Activated CD4-positive, alpha-beta T cell treated with anti-CD3 and anti-CD28 coated beads, Interleukin-2, amount 10 ng/mL, durations not matched to agents 7 days and 5 days (primary cell): ENCODE results near the gene C1orf21. TPM values are rescaled to one million over a fixed set of nuclear protein-coding genes. Genes with fewer than 3 reads are reported as not detected.

ENCODE experiments used
- CTCF ChIA-PET: fragments of 350-600 bp; sonication (Branson Sonifier 250); formaldehyde crosslinking; loops from one replicate; lab custom pipeline; 2021; ENCODE audit warnings: antibody characterized with exemption; lab: Charles Lee
- POLR2A ChIA-PET: fragments of 350-600 bp; sonication (Branson Sonifier 250); formaldehyde crosslinking; loops from one replicate; lab custom pipeline; 2021; ENCODE audit warnings: antibody characterized with exemption; lab: Charles Lee
- DNase-seq: peaks from one replicate; pipeline ENCODE4 v3.0.0-alpha.2; 2020
- H3K27ac Mint-ChIP-seq: one replicate; pipeline ENCODE4 v1.8.0; 2021; ENCODE audit warnings: mild to moderate bottlenecking, moderate library complexity, mixed read lengths
- H3K27me3 Mint-ChIP-seq: one replicate; pipeline ENCODE4 v1.8.0; 2021; ENCODE audit warnings: mixed read lengths
- H3K36me3 Mint-ChIP-seq: one replicate; pipeline ENCODE4 v1.8.0; 2021; ENCODE audit warnings: low read depth, mixed read lengths
- H3K4me1 Mint-ChIP-seq: one replicate; pipeline ENCODE4 v1.8.0; 2021; ENCODE audit warnings: mixed read lengths
- H3K4me3 Mint-ChIP-seq: one replicate; pipeline ENCODE4 v1.8.0; 2021; ENCODE audit warnings: mild to moderate bottlenecking, moderate library complexity, mixed read lengths
- H3K9me3 Mint-ChIP-seq: one replicate; pipeline ENCODE4 v1.8.0; 2021; ENCODE audit warnings: mixed read lengths
- total RNA-seq, 2 experiments: library from RNA; stranded (reverse); gene quantifications; one replicate each; pipeline ENCODE4 v1.2.3, GENCODE V29; 2021

Gene C1orf21
- total RNA-seq, 2 experiments from 2014 or later = 7.4 to 8.1 TPM

- no peak for DNase-seq
- POLR2A ChIA-PET = no interaction called here
- H3K27me3 Mint-ChIP-seq = peaks cover 70% of the 10 kb centered on the region
- CTCF ChIA-PET = interaction anchor here (0.6 kb wide), 1 partner anchor 11 kb away, joined by 5 read pairs; no protein-coding TSS in a partner anchor
- H3K36me3 Mint-ChIP-seq = peaks cover 2% of the 10 kb centered on the region
- H3K9me3 Mint-ChIP-seq = no peaks in the 10 kb centered on the region
- no peak overlapping the region for H3K27ac Mint-ChIP-seq
- peaks cover 17% of the 10 kb centered on the region for H3K4me1 Mint-ChIP-seq
- no peak overlapping the region for H3K4me3 Mint-ChIP-seq
These were observed 2.1 kb downstream of the C1orf21 start for GRCh38 chr1:184388971-184389370.

DNA sequence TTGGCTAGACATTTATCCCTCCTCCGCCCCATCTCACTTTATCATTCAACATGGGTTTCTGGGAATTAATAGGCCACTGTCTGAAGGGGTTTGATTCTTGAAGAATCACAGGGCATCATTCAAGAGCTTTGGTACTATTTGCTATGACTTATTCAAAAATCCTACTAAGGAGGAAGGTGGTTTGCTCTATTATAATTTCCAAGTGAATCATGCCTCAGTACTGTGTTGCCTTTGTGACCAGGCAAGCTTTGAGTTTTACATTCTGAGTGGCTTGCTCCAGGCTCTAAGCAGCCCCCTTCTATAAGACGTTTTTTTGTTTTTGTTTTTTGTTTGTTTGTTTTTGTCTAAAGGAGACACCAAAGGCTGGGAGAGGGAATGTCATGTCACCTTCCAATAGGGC is 2.6 kb downstream of the C1orf21 start:
- H3K27ac Mint-ChIP-seq = no peak overlapping the region
- POLR2A ChIA-PET = no interaction called here
- DNase-seq = no peak
- no peak overlapping the region for H3K4me3 Mint-ChIP-seq
- H3K4me1 Mint-ChIP-seq = peaks cover 17% of the 10 kb centered on the region
- H3K36me3 Mint-ChIP-seq = peaks cover 2% of the 10 kb centered on the region
- CTCF ChIA-PET = interaction anchor here (0.7 kb wide), 1 partner anchor 13 kb away, joined by 4 read pairs; no protein-coding TSS in a partner anchor
- H3K9me3 Mint-ChIP-seq = no peaks in the 10 kb centered on the region
- H3K27me3 Mint-ChIP-seq = peaks cover 67% of the 10 kb centered on the region

DNA sequence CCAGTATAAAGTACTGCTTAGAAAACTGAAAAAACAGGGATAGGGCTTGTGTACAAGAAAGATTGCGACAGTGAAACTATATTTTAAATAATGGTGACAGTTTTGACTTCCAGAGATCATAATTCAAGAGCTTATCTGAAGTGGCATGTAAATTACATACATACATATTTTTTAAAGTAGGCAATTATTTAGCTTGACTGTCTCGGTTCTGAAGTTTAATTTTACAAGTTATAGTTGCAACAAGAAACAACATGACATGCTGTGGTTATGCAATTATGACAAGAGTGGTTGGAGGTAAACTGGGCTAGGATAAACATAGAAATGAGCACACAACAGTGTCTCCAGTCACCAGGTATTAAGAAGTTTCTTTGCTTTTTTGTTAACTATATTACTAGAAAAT is 4.1 kb downstream of the C1orf21 start:
- no peak for DNase-seq
- Mint-ChIP-seq H3K27ac (no peak overlapping the region), H3K36me3 (no peaks in the 10 kb centered on the region), H3K4me3 (no peak overlapping the region), H3K4me1 (peaks cover 16% of the 10 kb centered on the region), H3K9me3 (no peaks in the 10 kb centered on the region), H3K27me3 (peaks cover 56% of the 10 kb centered on the region)
- CTCF ChIA-PET = no interaction called here
- POLR2A ChIA-PET = no interaction called here

DNA sequence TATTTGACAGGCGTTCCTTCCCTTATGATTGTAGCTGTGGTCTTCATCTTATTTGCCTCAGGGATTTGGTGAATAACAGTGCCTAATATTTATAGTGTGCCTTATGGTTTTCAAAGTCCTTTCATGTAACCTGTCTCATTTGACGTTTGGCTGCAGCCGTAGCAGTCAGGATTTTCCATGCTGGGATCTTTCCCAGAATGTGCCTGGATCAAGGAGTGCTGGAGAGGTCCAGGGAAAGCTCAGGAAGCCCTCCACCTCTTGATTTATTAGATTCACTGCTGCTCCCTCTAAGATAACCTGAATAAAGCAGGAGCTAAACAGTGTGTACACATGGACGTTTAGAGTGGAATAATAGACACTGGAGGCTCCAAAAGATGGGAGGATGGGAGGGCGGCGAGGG is 5.2 kb downstream of the C1orf21 start:
- Mint-ChIP-seq H3K27ac (no peak overlapping the region), H3K9me3 (no peaks in the 10 kb centered on the region), H3K4me1 (peaks cover 13% of the 10 kb centered on the region), H3K36me3 (no peaks in the 10 kb centered on the region), H3K27me3 (peaks cover 62% of the 10 kb centered on the region), H3K4me3 (no peak overlapping the region)
- ChIA-PET CTCF (no interaction called here), POLR2A (no interaction called here)
- DNase-seq = no peak

DNA sequence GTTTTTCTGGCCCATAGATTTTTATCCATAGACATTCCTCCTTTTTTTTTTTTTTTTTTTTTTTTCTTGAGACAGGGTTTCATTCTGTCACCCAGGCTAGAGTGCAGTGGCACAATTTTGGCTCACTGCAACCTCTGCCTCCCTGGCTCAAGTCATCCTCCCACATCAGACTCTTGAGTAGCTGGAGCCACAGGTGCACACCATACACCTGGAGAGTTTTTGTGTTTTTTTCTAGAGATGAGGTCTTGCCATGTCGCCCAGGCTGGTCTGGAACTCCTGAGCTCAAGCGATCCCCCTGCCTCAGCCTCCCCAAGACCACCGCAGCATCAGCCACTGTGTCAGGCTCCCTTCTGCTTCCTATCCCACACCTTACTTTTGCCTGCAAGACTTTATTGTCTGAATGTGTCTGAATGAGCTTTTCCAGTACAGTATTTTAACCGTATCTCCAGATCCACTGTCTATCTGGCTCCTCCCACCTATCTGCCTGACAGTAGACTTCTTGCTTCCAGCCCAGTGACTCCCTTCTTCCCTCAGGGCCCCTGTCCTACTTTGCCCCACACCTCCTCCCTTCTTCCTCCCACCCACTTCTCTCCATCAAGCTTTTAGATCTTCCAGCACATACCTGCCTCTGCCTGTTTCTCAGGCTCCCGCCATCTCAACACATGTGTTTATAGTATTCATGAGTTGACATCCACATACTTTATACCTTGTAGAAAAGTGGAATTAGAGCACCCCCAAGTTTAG is 6.1 kb downstream of the C1orf21 start:
- ChIA-PET CTCF (interaction anchor here (1.0 kb wide), 1 partner anchor 9 kb away, joined by 3 read pairs; no protein-coding TSS in a partner anchor), POLR2A (no interaction called here)
- Mint-ChIP-seq H3K27me3 (peaks cover 58% of the 10 kb centered on the region), H3K36me3 (no peaks in the 10 kb centered on the region), H3K4me1 (peaks cover 9% of the 10 kb centered on the region), H3K4me3 (no peak overlapping the region), H3K9me3 (no peaks in the 10 kb centered on the region), H3K27ac (no peak overlapping the region)
- no peak for DNase-seq

DNA sequence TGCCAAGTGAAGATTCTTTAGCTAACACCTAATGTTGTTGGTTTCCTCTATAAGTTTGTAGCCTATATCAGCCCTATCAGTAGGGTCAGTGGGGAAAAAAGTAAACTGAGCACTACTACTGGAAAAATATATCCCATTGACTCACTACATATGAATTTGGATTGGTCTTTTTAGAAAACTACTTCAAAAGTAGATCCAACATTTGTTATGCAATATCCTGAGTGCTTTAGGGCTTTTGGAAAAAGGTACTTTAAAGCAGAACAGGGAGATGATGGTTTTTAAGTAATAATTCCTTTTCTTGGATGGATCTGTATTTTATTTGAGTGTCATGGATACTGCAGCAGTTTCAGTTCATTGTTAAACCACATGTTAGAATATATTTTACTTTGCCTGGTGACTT is 7.1 kb downstream of the C1orf21 start:
- H3K36me3 Mint-ChIP-seq = no peaks in the 10 kb centered on the region
- POLR2A ChIA-PET = no interaction called here
- H3K4me3 Mint-ChIP-seq = no peak overlapping the region
- CTCF ChIA-PET = no interaction called here
- no peak for DNase-seq
- H3K27me3 Mint-ChIP-seq = peaks cover 47% of the 10 kb centered on the region
- H3K4me1 Mint-ChIP-seq = no peaks in the 10 kb centered on the region
- no peak overlapping the region for H3K27ac Mint-ChIP-seq
- H3K9me3 Mint-ChIP-seq = no peaks in the 10 kb centered on the region

DNA sequence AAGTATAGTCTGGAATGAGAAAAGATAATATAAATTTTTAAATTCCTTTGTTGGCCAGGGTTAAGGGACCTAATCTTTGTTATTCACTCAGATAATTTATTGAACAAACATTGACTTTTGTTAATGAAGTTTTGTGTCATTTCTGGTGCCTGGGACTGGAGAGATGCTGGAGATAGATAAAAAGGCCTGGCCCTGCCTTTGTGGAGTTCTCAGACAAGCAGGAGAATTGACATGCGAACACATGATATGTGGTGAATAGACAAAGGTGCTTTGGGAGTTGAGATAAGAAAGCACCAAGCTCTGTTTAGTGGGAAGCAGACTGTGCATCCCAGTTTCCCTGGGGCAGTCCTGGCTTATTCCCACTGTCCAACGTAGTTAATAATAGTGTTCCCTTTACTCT is 8.5 kb downstream of the C1orf21 start:
- DNase-seq = no peak
- Mint-ChIP-seq H3K36me3 (no peaks in the 10 kb centered on the region), H3K9me3 (no peaks in the 10 kb centered on the region), H3K4me1 (no peaks in the 10 kb centered on the region), H3K27ac (no peak overlapping the region), H3K27me3 (peaks cover 36% of the 10 kb centered on the region), H3K4me3 (no peak overlapping the region)
- ChIA-PET CTCF (no interaction called here), POLR2A (no interaction called here)

- Mint-ChIP-seq H3K27ac (no peak overlapping the region), H3K4me1 (no peaks in the 10 kb centered on the region), H3K36me3 (no peaks in the 10 kb centered on the region), H3K4me3 (no peak overlapping the region), H3K27me3 (peaks cover 33% of the 10 kb centered on the region), H3K9me3 (no peaks in the 10 kb centered on the region)
- ChIA-PET POLR2A (no interaction called here), CTCF (no interaction called here)
- no peak for DNase-seq
These were observed 9.2 kb downstream of the C1orf21 start for GRCh38 chr1:184395937-184396480.

DNA sequence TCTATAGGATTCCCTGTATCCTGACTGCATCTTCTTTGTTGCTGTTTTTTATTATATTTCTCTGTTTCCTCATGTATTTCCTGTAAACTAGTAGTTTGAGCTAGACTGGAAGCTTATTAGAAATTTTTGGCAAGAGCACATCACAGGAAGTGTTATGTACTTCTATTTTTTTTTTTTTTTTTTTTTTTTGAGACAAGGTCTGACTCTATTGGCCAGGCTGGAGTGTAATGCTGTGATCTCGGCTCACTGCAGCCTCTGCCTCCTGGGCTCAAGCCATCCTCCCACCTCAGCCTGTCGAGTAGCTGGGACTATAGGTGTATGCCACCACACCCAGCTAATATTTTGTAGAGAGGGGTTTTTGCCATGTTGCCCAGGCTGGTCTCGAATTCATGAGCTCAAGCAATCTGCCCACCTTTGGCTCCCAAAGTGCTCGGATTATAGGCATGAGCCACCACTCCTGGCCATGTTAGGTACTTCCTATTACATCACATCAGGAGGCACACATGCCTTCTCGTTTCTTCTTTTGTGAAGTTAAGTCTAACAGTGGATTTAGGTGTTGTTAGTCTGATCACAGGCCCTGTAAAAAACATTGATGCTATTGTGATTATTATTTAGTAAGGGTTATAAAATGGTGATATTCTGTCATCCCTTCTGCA is 12.5 kb downstream of the C1orf21 start:
- no peak for DNase-seq
- H3K27me3 Mint-ChIP-seq = peaks cover 20% of the 10 kb centered on the region
- no peaks in the 10 kb centered on the region for H3K36me3 Mint-ChIP-seq
- ChIA-PET POLR2A (no interaction called here), CTCF (interaction anchor here (0.6 to 1.2 kb wide), 3 partner anchors 10 to 179 kb away, joined by 4 to 5 read pairs (median 4); partner anchors contain the start of gene C1orf21)
- no peak overlapping the region for H3K27ac Mint-ChIP-seq
- no peaks in the 10 kb centered on the region for H3K4me1 Mint-ChIP-seq
- no peak overlapping the region for H3K4me3 Mint-ChIP-seq
- no peaks in the 10 kb centered on the region for H3K9me3 Mint-ChIP-seq

- no peak for DNase-seq
- Mint-ChIP-seq H3K27me3 (peaks cover 13% of the 10 kb centered on the region), H3K9me3 (no peaks in the 10 kb centered on the region), H3K4me1 (no peaks in the 10 kb centered on the region), H3K4me3 (no peak overlapping the region), H3K36me3 (no peaks in the 10 kb centered on the region), H3K27ac (no peak overlapping the region)
- ChIA-PET POLR2A (no interaction called here), CTCF (no interaction called here)
These were observed 17.3 kb downstream of the C1orf21 start for GRCh38 chr1:184403961-184404726.

DNA sequence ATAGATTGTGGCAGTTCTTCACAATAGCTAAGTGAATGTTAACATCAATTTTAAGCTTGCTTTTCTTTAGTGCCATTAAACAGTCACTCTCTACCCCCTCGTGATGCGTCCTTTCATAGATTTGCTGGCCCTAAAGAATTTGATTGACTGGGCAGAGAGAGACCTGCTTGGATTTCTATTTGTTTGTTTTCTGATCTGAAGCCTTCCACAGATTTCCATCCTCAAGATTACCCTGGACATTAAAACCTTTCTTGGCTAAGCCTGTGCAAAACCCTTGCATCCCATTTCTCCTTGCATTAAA is 17.8 kb downstream of the C1orf21 start:
- Mint-ChIP-seq H3K4me1 (no peaks in the 10 kb centered on the region), H3K4me3 (no peak overlapping the region), H3K27me3 (peaks cover 15% of the 10 kb centered on the region), H3K9me3 (no peaks in the 10 kb centered on the region), H3K27ac (no peak overlapping the region), H3K36me3 (no peaks in the 10 kb centered on the region)
- DNase-seq = no peak
- POLR2A ChIA-PET = no interaction called here
- CTCF ChIA-PET = no interaction called here

DNA sequence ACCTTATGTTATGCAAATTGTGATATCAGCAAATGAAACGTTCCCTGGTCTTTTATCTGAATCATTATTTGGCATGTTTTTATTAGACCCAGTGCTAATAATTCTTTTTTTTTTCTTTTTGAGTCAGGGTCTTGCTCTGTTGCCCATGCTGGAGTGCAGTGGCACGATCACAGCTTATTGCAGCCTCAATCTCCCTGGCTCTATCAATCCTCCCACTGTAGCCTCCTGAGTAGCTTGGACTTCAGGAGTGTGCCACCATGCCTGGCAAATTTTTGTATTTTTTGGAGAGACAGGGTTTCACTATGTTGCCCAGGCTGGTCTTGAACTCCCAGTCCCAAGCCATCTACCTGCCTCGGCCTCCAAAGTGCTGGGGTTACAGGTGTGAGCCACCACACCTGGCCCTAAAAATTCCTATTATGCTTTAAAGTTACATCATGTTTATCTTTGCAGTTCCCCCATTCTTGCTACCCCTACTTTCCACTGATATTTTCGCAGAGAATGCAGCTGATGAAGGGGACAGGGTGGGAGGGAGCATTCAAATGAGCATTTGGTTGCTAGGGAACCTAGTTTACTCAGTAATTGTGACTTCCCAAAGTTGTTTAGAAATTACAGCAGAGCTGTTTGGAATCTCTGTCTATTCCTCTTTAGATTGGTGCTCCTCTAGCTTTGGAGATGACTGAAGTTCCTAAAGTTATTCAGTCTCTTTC is 18.4 kb downstream of the C1orf21 start:
- Mint-ChIP-seq H3K9me3 (no peaks in the 10 kb centered on the region), H3K4me3 (no peak overlapping the region), H3K27ac (no peak overlapping the region), H3K4me1 (no peaks in the 10 kb centered on the region), H3K36me3 (no peaks in the 10 kb centered on the region), H3K27me3 (peaks cover 15% of the 10 kb centered on the region)
- ChIA-PET POLR2A (no interaction called here), CTCF (no interaction called here)
- no peak for DNase-seq
